ENCODE results near the gene MCIDAS.

The MCIDAS gene

GRCh38 chr5:55222985-55223811, 3.9 kb downstream of the MCIDAS start:
- in situ Hi-C loops (cut with MboI; ENCODE audit: low sequenced_read_pairs), result no loop called here

GRCh38 chr5:55222092-55222984, 4.8 kb downstream of the MCIDAS start:
- in situ Hi-C loops (cut with MboI; ENCODE audit: low sequenced_read_pairs), result no loop called here

- in situ Hi-C loops (cut with MboI; ENCODE audit: low sequenced_read_pairs), result no loop called here
These were observed 6.5 kb downstream of the MCIDAS start for GRCh38 chr5:55220433-55221185.

GRCh38 chr5:55219770-55220169, 7.3 kb downstream of the MCIDAS start:
- in situ Hi-C loops (cut with MboI; ENCODE audit: low sequenced_read_pairs), result no loop called here

GRCh38 chr5:55218967-55219366, 8.1 kb downstream of the MCIDAS start:
- in situ Hi-C loops (cut with MboI; ENCODE audit: low sequenced_read_pairs), result no loop called here

GRCh38 chr5:55211184-55211874, 15.8 kb downstream of the MCIDAS start:
- in situ Hi-C loops (cut with MboI; ENCODE audit: low sequenced_read_pairs), result no loop called here

GRCh38 chr5:55205001-55205400, 22.1 kb downstream of the MCIDAS start:
- in situ Hi-C loops (cut with MboI; ENCODE audit: low sequenced_read_pairs), result no loop called here

- in situ Hi-C loops (cut with MboI; ENCODE audit: low sequenced_read_pairs), result no loop called here
These were observed 36.0 kb downstream of the MCIDAS start for GRCh38 chr5:55191165-55191564.

- in situ Hi-C loops (cut with MboI; ENCODE audit: low sequenced_read_pairs), result no loop called here
These were observed 38.2 kb downstream of the MCIDAS start for GRCh38 chr5:55188656-55189540.

- in situ Hi-C loops (cut with MboI; ENCODE audit: low sequenced_read_pairs), result no loop called here
These were observed 39.7 kb downstream of the MCIDAS start for GRCh38 chr5:55187370-55187769.

GRCh38 chr5:55180016-55180415, 47.1 kb downstream of the MCIDAS start:
- in situ Hi-C loops (cut with MboI; ENCODE audit: low sequenced_read_pairs), result no loop called here

- in situ Hi-C loops (cut with MboI; ENCODE audit: low sequenced_read_pairs), result no loop called here
These were observed 50.0 kb downstream of the MCIDAS start for GRCh38 chr5:55177078-55177477.

- in situ Hi-C loops (cut with MboI; ENCODE audit: low sequenced_read_pairs), result no loop called here
These were observed 50.8 kb downstream of the MCIDAS start for GRCh38 chr5:55176176-55176818.

- in situ Hi-C loops (cut with MboI; ENCODE audit: low sequenced_read_pairs), result no loop called here
These were observed 51.3 kb downstream of the MCIDAS start for GRCh38 chr5:55175781-55176175.

GRCh38 chr5:55173687-55174230, 53.4 kb downstream of the MCIDAS start:
- in situ Hi-C loops (cut with MboI; ENCODE audit: low sequenced_read_pairs), result no loop called here

GRCh38 chr5:55172937-55173686, 54.0 kb downstream of the MCIDAS start, which contains the start of gene CDC20B:
Gene CDC20B, minus strand, starts transcription at chr5:55173177. Its CDS starts 177 bp downstream, at chr5:55173000.
- in situ Hi-C loops (cut with MboI; ENCODE audit: low sequenced_read_pairs), result no loop called here

- in situ Hi-C loops (cut with MboI; ENCODE audit: low sequenced_read_pairs), result no loop called here
These were observed 54.8 kb downstream of the MCIDAS start for GRCh38 chr5:55172051-55172899.
